MCF 10A (cell line): ENCODE data around the gene ATG2A. TPM values are rescaled to one million over a fixed set of nuclear protein-coding genes. Genes with fewer than 3 reads are reported as not detected.

ENCODE experiments used
- BruUV-seq: library from RNA; stranded (reverse); fragments of 400-500 nt; replicated peaks from 2 replicates; lab custom pipeline; 2021; lab: Mats Ljungman, UMichigan
- CTCF ChIA-PET: fragments of 300-600 bp; sonication (Branson Sonifier 250); formaldehyde crosslinking; extraction: SDS; loops from one replicate; lab custom pipeline; 2021; ENCODE audit warnings: antibody characterized with exemption, inconsistent platforms; lab: Yijun Ruan, JAX
- POLR2A ChIA-PET: fragments of 300-600, 350-650 bp; sonication (Branson Sonifier 250); formaldehyde crosslinking; extraction: SDS; loops from one replicate; lab custom pipeline; 2020; ENCODE audit warnings: antibody characterized with exemption, inconsistent platforms; lab: Yijun Ruan, JAX
- DNase-seq: peaks from one replicate; pipeline ENCODE4 v3.0.0-alpha.2; 2018; ENCODE audit not compliant: unreplicated experiment
- H3K27ac Mint-ChIP-seq: one replicate; pipeline ENCODE4 v1.8.0; 2022; ENCODE audit warnings: mild to moderate bottlenecking, low read depth, mixed read lengths; ENCODE audit not compliant: unreplicated experiment
- H3K27me3 Mint-ChIP-seq: one replicate; pipeline ENCODE4 v1.8.0; 2022; ENCODE audit warnings: mixed read lengths; ENCODE audit not compliant: insufficient read depth, unreplicated experiment
- H3K36me3 Mint-ChIP-seq: one replicate; pipeline ENCODE4 v1.8.0; 2022; ENCODE audit warnings: mild to moderate bottlenecking, moderate library complexity, mixed read lengths; ENCODE audit not compliant: insufficient read depth, unreplicated experiment
- H3K4me1 Mint-ChIP-seq: one replicate; pipeline ENCODE4 v1.8.0; 2022; ENCODE audit warnings: mixed read lengths; ENCODE audit not compliant: insufficient read depth, unreplicated experiment
- H3K4me3 Mint-ChIP-seq: one replicate; pipeline ENCODE4 v1.8.0; 2022; ENCODE audit warnings: mild to moderate bottlenecking, moderate library complexity, mixed read lengths; ENCODE audit not compliant: unreplicated experiment
- H3K9me3 Mint-ChIP-seq: one replicate; pipeline ENCODE4 v1.8.0; 2022; ENCODE audit warnings: mixed read lengths; ENCODE audit not compliant: unreplicated experiment
- intact Hi-C: fragments of 100-400 bp; cut with micrococcal nuclease; formaldehyde crosslinking; loops from 2 replicates; pipeline ENCODE4 v1.14.1; 2022
- total RNA-seq: library from RNA; stranded (reverse); gene quantifications from 2 replicates; pipeline ENCODE4 v1.2.3, GENCODE V29; 2022
- TF ChIP-seq, protein P1 (sequence below): fragments of 200-600 bp; IDR thresholded peaks from one replicate; pipeline ENCODE4 v1.8.0; 2022; ENCODE audit warnings: antibody characterized with exemption, mild to moderate bottlenecking; ENCODE audit not compliant: unreplicated experiment

ATG2A gene
- total RNA-seq, 1 experiment from 2014 or later, result 28.7 TPM

DNA sequence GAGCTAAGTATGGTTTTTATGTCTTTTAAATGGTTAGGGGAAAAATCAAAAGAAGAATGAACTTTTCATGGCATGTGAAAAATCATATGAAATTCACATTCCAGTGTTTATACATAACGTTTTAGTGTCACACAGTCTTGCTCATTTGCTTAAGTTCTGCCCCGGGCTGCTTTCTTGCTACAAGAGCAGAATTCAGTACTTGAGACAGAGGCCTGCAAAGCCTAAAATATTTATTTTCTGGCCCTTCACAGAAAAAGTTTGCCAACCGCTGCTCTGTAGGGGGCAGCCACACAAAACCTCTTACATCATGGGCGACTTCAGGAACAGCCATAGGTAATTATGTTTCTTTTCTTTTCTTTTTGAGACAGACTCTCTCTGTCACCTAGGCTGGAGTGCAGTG is 1.0 kb upstream of the ATG2A start:
- TF ChIP-seq, protein P1, sequence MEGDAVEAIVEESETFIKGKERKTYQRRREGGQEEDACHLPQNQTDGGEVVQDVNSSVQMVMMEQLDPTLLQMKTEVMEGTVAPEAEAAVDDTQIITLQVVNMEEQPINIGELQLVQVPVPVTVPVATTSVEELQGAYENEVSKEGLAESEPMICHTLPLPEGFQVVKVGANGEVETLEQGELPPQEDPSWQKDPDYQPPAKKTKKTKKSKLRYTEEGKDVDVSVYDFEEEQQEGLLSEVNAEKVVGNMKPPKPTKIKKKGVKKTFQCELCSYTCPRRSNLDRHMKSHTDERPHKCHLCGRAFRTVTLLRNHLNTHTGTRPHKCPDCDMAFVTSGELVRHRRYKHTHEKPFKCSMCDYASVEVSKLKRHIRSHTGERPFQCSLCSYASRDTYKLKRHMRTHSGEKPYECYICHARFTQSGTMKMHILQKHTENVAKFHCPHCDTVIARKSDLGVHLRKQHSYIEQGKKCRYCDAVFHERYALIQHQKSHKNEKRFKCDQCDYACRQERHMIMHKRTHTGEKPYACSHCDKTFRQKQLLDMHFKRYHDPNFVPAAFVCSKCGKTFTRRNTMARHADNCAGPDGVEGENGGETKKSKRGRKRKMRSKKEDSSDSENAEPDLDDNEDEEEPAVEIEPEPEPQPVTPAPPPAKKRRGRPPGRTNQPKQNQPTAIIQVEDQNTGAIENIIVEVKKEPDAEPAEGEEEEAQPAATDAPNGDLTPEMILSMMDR, result no peak
- ChIA-PET POLR2A (interaction anchor here (0.7 to 4.2 kb wide), 18 partner anchors 19 to 732 kb away, joined by 3 to 27 read pairs (median 5); partner anchors contain the start of genes ARL2, BATF2, FAU and MEN1), CTCF (interaction anchor here (0.6 to 4.6 kb wide), 11 partner anchors 9 to 209 kb away, joined by 3 to 16 read pairs (median 3); partner anchors contain the start of genes ARL2, BATF2 and SNX15)
- no TSS peak for BruUV-seq
- Mint-ChIP-seq H3K4me1 (peaks cover 6% of the 10 kb centered on the region), H3K9me3 (no peaks in the 10 kb centered on the region), H3K36me3 (peaks cover 15% of the 10 kb centered on the region), H3K4me3 (peak overlapping the region; percentile 90), H3K27me3 (no peaks in the 10 kb centered on the region), H3K27ac (peak overlapping the region; percentile 98)
- peak; percentile 34 for DNase-seq
- intact Hi-C loops, result loop anchor here (5.0 to 10.0 kb wide), 2 partner anchors 109 to 197 kb away; partner anchors contain the start of genes SNX15, TM7SF2 and ZNHIT2

DNA sequence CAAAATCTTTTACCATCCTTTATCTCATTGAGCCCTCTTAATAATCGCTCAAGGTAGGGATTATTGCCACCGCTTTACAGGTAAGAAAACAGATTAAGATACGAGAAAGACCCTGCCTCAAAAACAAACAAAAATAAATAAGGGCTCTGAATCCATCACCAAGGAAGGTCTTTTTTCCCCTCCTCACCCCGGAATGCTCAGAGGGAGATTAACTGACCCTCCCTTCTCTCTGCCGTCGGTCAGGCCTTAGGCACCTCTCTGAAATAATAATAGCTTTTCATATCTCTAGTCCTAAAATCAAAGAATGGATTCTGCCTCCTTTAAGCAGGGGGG is 620 bp upstream of the ATG2A start:
- CTCF ChIA-PET, result interaction anchor here (0.7 to 4.6 kb wide), 7 partner anchors 9 to 209 kb away, joined by 3 to 16 read pairs (median 3); partner anchors contain the start of genes ARL2 and SNX15
- no peaks in the 10 kb centered on the region for H3K27me3 Mint-ChIP-seq
- TF ChIP-seq, protein P1, result no peak
- DNase-seq, result no peak
- H3K4me3 Mint-ChIP-seq, result peak overlapping the region; percentile 90
- H3K9me3 Mint-ChIP-seq, result no peaks in the 10 kb centered on the region
- peak overlapping the region; percentile 98 for H3K27ac Mint-ChIP-seq
- POLR2A ChIA-PET, result interaction anchor here (0.7 to 4.2 kb wide), 18 partner anchors 19 to 732 kb away, joined by 3 to 27 read pairs (median 5); partner anchors contain the start of genes ARL2, BATF2, FAU and MEN1
- BruUV-seq, result TSS peak; percentile 91
- intact Hi-C loops, result loop anchor here (1.0 to 10.0 kb wide), 4 partner anchors 70 to 197 kb away; partner anchors contain the start of genes SNX15, TM7SF2 and ZNHIT2
- H3K4me1 Mint-ChIP-seq, result peaks cover 6% of the 10 kb centered on the region
- H3K36me3 Mint-ChIP-seq, result peaks cover 19% of the 10 kb centered on the region

DNA sequence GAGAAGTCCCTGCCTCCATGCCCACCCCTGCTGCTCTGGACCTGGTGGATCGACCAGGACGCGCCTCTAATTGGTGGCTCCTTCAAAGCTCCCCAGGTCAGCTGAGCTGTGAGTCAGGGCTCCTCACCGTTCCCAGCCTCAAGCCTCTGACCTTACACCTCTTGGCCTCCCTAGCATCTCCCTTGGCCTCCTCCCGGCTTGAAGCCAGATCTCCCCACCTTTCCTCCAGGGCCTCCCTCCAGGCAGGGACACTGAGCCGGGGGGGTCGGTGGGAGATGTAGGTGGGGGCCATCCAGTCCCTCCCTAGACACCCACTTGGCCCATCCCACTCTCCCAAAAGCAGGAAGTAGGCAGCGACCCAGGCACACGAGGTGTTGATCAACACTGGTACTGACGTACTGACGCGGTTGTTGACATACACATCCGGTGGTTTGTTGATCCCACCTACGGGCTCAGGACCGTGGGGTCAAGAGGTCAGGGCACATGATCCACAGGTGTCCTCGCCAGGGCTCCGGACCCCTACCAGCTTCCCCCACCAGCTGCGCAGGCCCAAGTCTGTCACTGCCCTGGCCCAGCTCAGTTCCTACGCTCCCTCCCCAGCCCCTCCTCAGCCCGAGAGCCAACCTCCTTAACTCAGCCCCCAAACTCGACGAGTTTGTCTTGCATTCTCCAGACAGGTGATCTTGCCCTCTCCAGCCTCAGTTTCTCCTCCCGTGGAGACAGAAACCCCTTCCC is 802 bp downstream of the ATG2A start:
- TF ChIP-seq, protein P1, result no peak
- Mint-ChIP-seq H3K9me3 (no peaks in the 10 kb centered on the region), H3K4me1 (peaks cover 6% of the 10 kb centered on the region), H3K36me3 (peaks cover 32% of the 10 kb centered on the region), H3K27ac (peak overlapping the region; percentile 98), H3K27me3 (no peaks in the 10 kb centered on the region), H3K4me3 (peak overlapping the region; percentile 90)
- intact Hi-C loops, result loop anchor here (2.0 to 10.0 kb wide), 3 partner anchors 91 to 199 kb away; partner anchors contain the start of genes SNX15, TM7SF2 and ZNHIT2
- peak; percentile 47 for DNase-seq
- BruUV-seq, result no TSS peak
- ChIA-PET POLR2A (interaction anchor here (0.7 to 4.2 kb wide), 18 partner anchors 9 to 556 kb away, joined by 3 to 27 read pairs (median 5); partner anchors contain the start of genes ARL2, EHD1, FAU and MRPL49), CTCF (interaction anchor here (1.0 to 4.6 kb wide), 4 partner anchors 23 to 126 kb away, joined by 3 to 16 read pairs (median 4); no protein-coding TSS in a partner anchor)
